HepG2 (cell line): ENCODE results near the gene GLCE. TPM values are rescaled to one million over a fixed set of nuclear protein-coding genes. Genes with fewer than 3 reads are reported as not detected.

Experiments used
- ATAC-seq: fragments of 200-7000 bp; cut with Tn5 transposase; 3 replicates; pipeline ENCODE4 v1.9.1; 2020; ENCODE audit warnings: mild to moderate bottlenecking, moderate library complexity
- BruUV-seq: library from RNA; stranded (reverse); fragments of 400-500 nt; replicated peaks from 2 replicates; lab custom pipeline; 2021; lab: Mats Ljungman, UMichigan
- CTCF ChIA-PET: fragments of 300-600 bp; formaldehyde crosslinking; extraction: SDS; loops from one replicate; lab custom pipeline; 2021; ENCODE audit warnings: low total read pairs, inconsistent platforms, low intra/inter-chr PET ratio; lab: Yijun Ruan, JAX
- POLR2A ChIA-PET: fragments of 350-600 bp; sonication (Branson Sonifier 250); formaldehyde crosslinking; loops from one replicate; lab custom pipeline; 2020; ENCODE audit warnings: antibody characterized with exemption, inconsistent platforms; lab: Yijun Ruan, JAX
- DNase-seq: peaks from one replicate; pipeline ENCODE4 v3.0.0-alpha.2; 2015; ENCODE audit warnings: low spot score
- FAIRE-seq: peaks from 3 replicates; lab custom pipeline; 2011; peaks lifted over from hg19 to GRCh38; lab: Jason Lieb, UNC
- H2AFZ ChIP-seq: one replicate; pipeline ENCODE4 v1.6.1; 2011; ENCODE audit warnings: low read length, inconsistent platforms
- H3K27ac ChIP-seq: fragments of 300-600 bp; 3 replicates; pipeline ENCODE4 v1.8.0; 2011; ENCODE audit warnings: mixed run types, mild to moderate bottlenecking, mixed read lengths, low read length, inconsistent platforms; ENCODE audit not compliant: insufficient read depth; ENCODE audit errors: extremely low read length
- H3K27me3 ChIP-seq, 2 experiments: fragments of 200-600 bp in 1 of 2; 2 replicates in 1 of 2; 3 replicates in 1 of 2; pipeline versions ENCODE4 v1.6.0 to v1.8.0; 2011; ENCODE audit warnings: low read length in 2 of 2, mild to moderate bottlenecking in 2 of 2, moderate library complexity in 2 of 2, inconsistent platforms in 1 of 2; ENCODE audit not compliant: insufficient read depth in 2 of 2, control insufficient read depth in 1 of 2
- H3K36me3 ChIP-seq, 2 experiments: fragments of 200-600 bp in 1 of 2; replicated peaks in 1 of 2; 2 replicates in 1 of 2; 3 replicates in 1 of 2; pipeline versions ENCODE4 v1.5.1 to v1.8.0; 2011; ENCODE audit warnings: low read length in 2 of 2, inconsistent platforms in 1 of 2; ENCODE audit not compliant: insufficient read depth in 2 of 2, control insufficient read depth in 1 of 2
- H3K4me1 ChIP-seq: 2 replicates; pipeline ENCODE4 v1.5.1; 2012; ENCODE audit warnings: low read length, inconsistent platforms; ENCODE audit not compliant: insufficient read depth
- H3K4me2 ChIP-seq: 2 replicates; pipeline ENCODE4 v1.6.0; 2011; ENCODE audit warnings: low read depth, low read length, inconsistent platforms
- H3K4me3 ChIP-seq, 3 experiments: fragments of 200-600 bp in 1 of 3; sonication (generic), shearing (Covaris generic) in 1 of 3; replicated peaks in 1 of 3; 2 replicates each; pipeline ENCODE4 v1.5.1; 2011 to 2016; ENCODE audit warnings: low read length in 3 of 3, inconsistent platforms in 2 of 3, low read depth in 2 of 3, mild to moderate bottlenecking in 2 of 3, control low read depth in 1 of 3, mixed read lengths in 1 of 3; ENCODE audit not compliant: insufficient read depth in 1 of 3
- H3K79me2 ChIP-seq: one replicate; pipeline ENCODE4 v1.6.1; 2011; ENCODE audit warnings: low read length, inconsistent platforms; ENCODE audit not compliant: insufficient read depth
- H3K9ac ChIP-seq: 2 replicates; pipeline ENCODE4 v1.6.0; 2011; ENCODE audit warnings: mild to moderate bottlenecking, low read depth, low read length, inconsistent platforms; ENCODE audit not compliant: insufficient read depth
- H3K9me3 ChIP-seq: 2 replicates; pipeline ENCODE4 v1.5.1; 2012; ENCODE audit warnings: mild to moderate bottlenecking, low read length
- H4K20me1 ChIP-seq: 2 replicates; pipeline ENCODE4 v1.6.0; 2011; ENCODE audit warnings: inconsistent platforms, mild to moderate bottlenecking, low read length, moderate library complexity; ENCODE audit not compliant: insufficient read depth
- CTCF ChIP-seq: sonication (generic); formaldehyde crosslinking; IDR thresholded peaks from 2 replicates; pipeline ENCODE4 v1.5.0; 2020; ENCODE audit warnings: mild to moderate bottlenecking, missing genetic modification reagents, moderate library complexity
- DZIP1 ChIP-seq: sonication (generic); formaldehyde crosslinking; IDR thresholded peaks from 2 replicates; pipeline ENCODE4 v1.5.0; 2020; ENCODE audit warnings: mild to moderate bottlenecking, missing genetic modification reagents
- FOXK2 ChIP-seq: fragments of 450-650 bp; IDR thresholded peaks from 2 replicates; pipeline ENCODE4 v1.6.1; 2016
- MTF2 ChIP-seq: sonication (generic); formaldehyde crosslinking; IDR thresholded peaks from 2 replicates; pipeline ENCODE4 v1.5.0; 2020; ENCODE audit warnings: missing genetic modification reagents, borderline replicate concordance
- NR2F1 ChIP-seq, 2 experiments: fragments of 450-650 bp in 1 of 2; formaldehyde crosslinking in 1 of 2; IDR thresholded peaks; 2 replicates each; pipeline versions ENCODE4 v1.5.0 to v1.6.1; 2016 to 2020; ENCODE audit warnings: mild to moderate bottlenecking in 1 of 2, missing compliant biosample characterization in 1 of 2, missing genetic modification reagents in 1 of 2, moderate library complexity in 1 of 2
- PTBP1 ChIP-seq: fragments of 200-400 bp; formaldehyde crosslinking; IDR thresholded peaks from 2 replicates; pipeline ENCODE4 v1.6.1; 2018; ENCODE audit warnings: low read length, low read depth; ENCODE audit not compliant: poor library complexity, severe bottlenecking
- TCF12 ChIP-seq, 2 experiments: fragments of 450-650 bp in 1 of 2; sonication (generic) in 1 of 2; formaldehyde crosslinking in 1 of 2; IDR thresholded peaks; 2 replicates each; pipeline versions ENCODE4 v1.6.1 to v1.8.0; 2017 to 2022; ENCODE audit warnings: antibody characterized with exemption in 1 of 2, mild to moderate bottlenecking in 1 of 2, missing genetic modification reagents in 1 of 2, moderate library complexity in 1 of 2
- TMF1 ChIP-seq: sonication (generic); formaldehyde crosslinking; IDR thresholded peaks from 2 replicates; pipeline ENCODE4 v1.8.1; 2022; ENCODE audit warnings: low read depth, missing genetic modification reagents
- XBP1 ChIP-seq: sonication (generic); formaldehyde crosslinking; IDR thresholded peaks from 2 replicates; pipeline ENCODE4 v1.5.0; 2020; ENCODE audit warnings: missing genetic modification reagents
- ZBTB49 ChIP-seq: sonication (generic); formaldehyde crosslinking; IDR thresholded peaks from 2 replicates; pipeline ENCODE4 v1.4.0; 2020; ENCODE audit warnings: missing genetic modification reagents, borderline replicate concordance
- ZNF484 ChIP-seq: sonication (generic); formaldehyde crosslinking; IDR thresholded peaks from 2 replicates; pipeline ENCODE4 v1.5.1; 2020; ENCODE audit warnings: mild to moderate bottlenecking, low read depth, missing genetic modification reagents, borderline replicate concordance
- ZNF574 ChIP-seq: sonication (generic); formaldehyde crosslinking; IDR thresholded peaks from 2 replicates; pipeline ENCODE4 v1.4.0; 2020; ENCODE audit warnings: missing genetic modification reagents
- WGBS: methylation state at CpG from one replicate; pipeline ENCODE4 v1.1.6; 2017; ENCODE audit warnings: low lambda C conversion rate; 5-methylcytosine and 5-hydroxymethylcytosine counted together
- in situ Hi-C: cut with HindIII; loops from 2 replicates; pipeline ENCODE4 v1.10.0; 2017; ENCODE audit warnings: low pct_unique_long_range_greater_than_20kb; ENCODE audit not compliant: extremely low pct_ligation_motif_present
- intact Hi-C: fragments of 100-400 bp; cut with micrococcal nuclease; formaldehyde crosslinking; loops from one replicate; pipeline ENCODE4 v1.10.0; 2022; ENCODE audit not compliant: unreplicated experiment
- polyA plus RNA-seq, 8 experiments: library from polyadenylated mRNA; depleted of rRNA in 3 of 8; stranded (reverse) in 7 of 8; unstranded in 1 of 8; fragments of >200 nt; fragmentation: Illumina TruSeq in 4 of 8; extraction: Trizol in 4 of 8; gene quantifications; 2 replicates each; pipeline versions ENCODE4 v1.2.1 to v1.2.3, GENCODE V29; 2011 to 2016; ENCODE audit warnings: low read depth in 4 of 8, missing spikeins in 1 of 8, mixed read lengths in 1 of 8; ENCODE audit not compliant: insufficient read depth in 1 of 8
- total RNA-seq, 5 experiments: library from RNA; depleted of rRNA; stranded (reverse); fragments of >200 nt; fragmentation: Illumina TruSeq; extraction: Trizol; gene quantifications; 2 replicates each; pipeline ENCODE4 v1.2.3, GENCODE V29; 2016; ENCODE audit warnings: low read depth in 1 of 5

GLCE gene
- total and polyA plus RNA-seq, 2 of the 13 experiments (the other 11 are each of a cell fraction or from before 2014, with no cell fraction given): 12.9 to 23.4 TPM

GRCh38 chr15:69114331-69114928 is 46.0 kb upstream of the GLCE start:
- H3K27me3 ChIP-seq: peaks cover 5 to 43% of the 10 kb centered on the region in 2 experiments; a peak in 4 of 5 replicates
- H3K9ac ChIP-seq: no peak overlapping the region
- H4K20me1 ChIP-seq: no peaks in the 10 kb centered on the region
- intact Hi-C loops: no loop called here
- no peaks in the 10 kb centered on the region for H3K4me1 ChIP-seq
- no peak overlapping the region for H3K4me2 ChIP-seq
- BruUV-seq: no TSS peak
- WGBS: 40% methylated on average over 10 of the region's 11 CpGs
- ChIA-PET POLR2A (no interaction called here), CTCF (no interaction called here)
- no peaks in the 10 kb centered on the region for H3K9me3 ChIP-seq
- H3K4me3 ChIP-seq: no peak overlapping the region
- DNase-seq (no peak), ATAC-seq (no peak), FAIRE-seq (no peak)
- no peak overlapping the region for H2AFZ ChIP-seq
- in situ Hi-C loops: no loop called here
- H3K27ac ChIP-seq: no peak overlapping the region
- no peaks in the 10 kb centered on the region for H3K79me2 ChIP-seq
- H3K36me3 ChIP-seq: no peaks in the 10 kb centered on the region
- TF ChIP-seq TCF12 (IDR thresholded peaks at IDR 0.05) (no peak), TCF12 (CRISPR knock-in tag; IDR thresholded peaks at IDR 0.05) (no peak), MTF2 (no peak), ZNF484 (CRISPR knock-in tag) (no peak), PTBP1 (no peak), DZIP1 (CRISPR knock-in tag) (no peak), XBP1 (CRISPR knock-in tag) (no peak), ZBTB49 (CRISPR knock-in tag) (no peak), FOXK2 (no peak), NR2F1 (CRISPR knock-in tag; IDR thresholded peaks at IDR 0.05) (no peak), ZNF574 (CRISPR knock-in tag) (no peak), CTCF (no peak), TMF1 (CRISPR knock-in tag) (no peak)
